ENCODE data around the gene NAGS.

DNA sequence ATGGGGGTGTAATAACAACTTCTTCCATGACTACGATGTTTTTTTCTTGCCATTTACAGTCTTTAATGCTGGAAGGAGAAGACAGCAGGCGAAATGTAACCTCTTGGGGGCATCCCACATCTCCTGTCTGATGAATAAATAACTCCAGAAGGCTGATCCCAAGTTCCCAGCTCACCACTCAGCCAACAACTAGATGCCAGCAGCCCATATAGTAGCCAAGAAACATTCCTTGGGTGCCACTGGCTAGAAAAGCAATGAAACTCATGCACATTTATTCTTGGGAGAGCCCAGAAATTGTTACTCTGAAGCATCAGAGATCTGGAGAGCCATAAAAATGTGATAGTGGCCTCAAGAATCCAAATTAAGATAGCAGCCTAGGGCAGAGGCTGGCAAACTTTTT lies 33.0 kb downstream of the NAGS start:
- TF ChIP-seq, protein P1, sequence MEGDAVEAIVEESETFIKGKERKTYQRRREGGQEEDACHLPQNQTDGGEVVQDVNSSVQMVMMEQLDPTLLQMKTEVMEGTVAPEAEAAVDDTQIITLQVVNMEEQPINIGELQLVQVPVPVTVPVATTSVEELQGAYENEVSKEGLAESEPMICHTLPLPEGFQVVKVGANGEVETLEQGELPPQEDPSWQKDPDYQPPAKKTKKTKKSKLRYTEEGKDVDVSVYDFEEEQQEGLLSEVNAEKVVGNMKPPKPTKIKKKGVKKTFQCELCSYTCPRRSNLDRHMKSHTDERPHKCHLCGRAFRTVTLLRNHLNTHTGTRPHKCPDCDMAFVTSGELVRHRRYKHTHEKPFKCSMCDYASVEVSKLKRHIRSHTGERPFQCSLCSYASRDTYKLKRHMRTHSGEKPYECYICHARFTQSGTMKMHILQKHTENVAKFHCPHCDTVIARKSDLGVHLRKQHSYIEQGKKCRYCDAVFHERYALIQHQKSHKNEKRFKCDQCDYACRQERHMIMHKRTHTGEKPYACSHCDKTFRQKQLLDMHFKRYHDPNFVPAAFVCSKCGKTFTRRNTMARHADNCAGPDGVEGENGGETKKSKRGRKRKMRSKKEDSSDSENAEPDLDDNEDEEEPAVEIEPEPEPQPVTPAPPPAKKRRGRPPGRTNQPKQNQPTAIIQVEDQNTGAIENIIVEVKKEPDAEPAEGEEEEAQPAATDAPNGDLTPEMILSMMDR (IDR thresholded peaks at IDR 0.05; ENCODE audit: poor library complexity): no peak
- TF ChIP-seq EZH2 (IDR thresholded peaks at IDR 0.05; ENCODE audit: borderline replicate concordance): no peak
- no peak for TF ChIP-seq EZH2phosphoT487 (IDR thresholded peaks at IDR 0.05; ENCODE audit: low read depth, severe bottlenecking, unreplicated experiment)

Measured in hepatocyte (in vitro differentiated cells).